HepG2 (cell line): Measurements from ENCODE around the gene LARP1. TPM values are rescaled to one million over a fixed set of nuclear protein-coding genes. Genes with fewer than 3 reads are reported as not detected.
A peak's percentile ranks its signal among the peaks of the same experiment; 100 is the strongest.

ENCODE experiments used
- ATAC-seq: fragments of 200-7000 bp; cut with Tn5 transposase; 3 replicates; pipeline ENCODE4 v1.9.1; 2020; ENCODE audit warnings: mild to moderate bottlenecking, moderate library complexity
- BruUV-seq: library from RNA; stranded (reverse); fragments of 400-500 nt; replicated peaks from 2 replicates; lab custom pipeline; 2021; lab: Mats Ljungman, UMichigan
- CTCF ChIA-PET: fragments of 300-600 bp; formaldehyde crosslinking; extraction: SDS; loops from one replicate; lab custom pipeline; 2021; ENCODE audit warnings: low total read pairs, inconsistent platforms, low intra/inter-chr PET ratio; lab: Yijun Ruan, JAX
- POLR2A ChIA-PET: fragments of 350-600 bp; sonication (Branson Sonifier 250); formaldehyde crosslinking; loops from one replicate; lab custom pipeline; 2020; ENCODE audit warnings: antibody characterized with exemption, inconsistent platforms; lab: Yijun Ruan, JAX
- DNase-seq: peaks from one replicate; pipeline ENCODE4 v3.0.0-alpha.2; 2015; ENCODE audit warnings: low spot score
- FAIRE-seq: peaks from 3 replicates; lab custom pipeline; 2011; peaks lifted over from hg19 to GRCh38; lab: Jason Lieb, UNC
- H2AFZ ChIP-seq: one replicate; pipeline ENCODE4 v1.6.1; 2011; ENCODE audit warnings: low read length, inconsistent platforms
- H3K27ac ChIP-seq: fragments of 300-600 bp; 3 replicates; pipeline ENCODE4 v1.8.0; 2011; ENCODE audit warnings: mixed run types, mild to moderate bottlenecking, mixed read lengths, low read length, inconsistent platforms; ENCODE audit not compliant: insufficient read depth; ENCODE audit errors: extremely low read length
- H3K27me3 ChIP-seq, 2 experiments: fragments of 200-600 bp in 1 of 2; 2 replicates in 1 of 2; 3 replicates in 1 of 2; pipeline versions ENCODE4 v1.6.0 to v1.8.0; 2011; ENCODE audit warnings: low read length in 2 of 2, mild to moderate bottlenecking in 2 of 2, moderate library complexity in 2 of 2, inconsistent platforms in 1 of 2; ENCODE audit not compliant: insufficient read depth in 2 of 2, control insufficient read depth in 1 of 2
- H3K36me3 ChIP-seq, 2 experiments: fragments of 200-600 bp in 1 of 2; replicated peaks in 1 of 2; 2 replicates in 1 of 2; 3 replicates in 1 of 2; pipeline versions ENCODE4 v1.5.1 to v1.8.0; 2011; ENCODE audit warnings: low read length in 2 of 2, inconsistent platforms in 1 of 2; ENCODE audit not compliant: insufficient read depth in 2 of 2, control insufficient read depth in 1 of 2
- H3K4me1 ChIP-seq: 2 replicates; pipeline ENCODE4 v1.5.1; 2012; ENCODE audit warnings: low read length, inconsistent platforms; ENCODE audit not compliant: insufficient read depth
- H3K4me2 ChIP-seq: 2 replicates; pipeline ENCODE4 v1.6.0; 2011; ENCODE audit warnings: low read depth, low read length, inconsistent platforms
- H3K4me3 ChIP-seq, 3 experiments: fragments of 200-600 bp in 1 of 3; sonication (generic), shearing (Covaris generic) in 1 of 3; replicated peaks in 1 of 3; 2 replicates each; pipeline ENCODE4 v1.5.1; 2011 to 2016; ENCODE audit warnings: low read length in 3 of 3, inconsistent platforms in 2 of 3, low read depth in 2 of 3, mild to moderate bottlenecking in 2 of 3, control low read depth in 1 of 3, mixed read lengths in 1 of 3; ENCODE audit not compliant: insufficient read depth in 1 of 3
- H3K79me2 ChIP-seq: one replicate; pipeline ENCODE4 v1.6.1; 2011; ENCODE audit warnings: low read length, inconsistent platforms; ENCODE audit not compliant: insufficient read depth
- H3K9ac ChIP-seq: 2 replicates; pipeline ENCODE4 v1.6.0; 2011; ENCODE audit warnings: mild to moderate bottlenecking, low read depth, low read length, inconsistent platforms; ENCODE audit not compliant: insufficient read depth
- H3K9me3 ChIP-seq: 2 replicates; pipeline ENCODE4 v1.5.1; 2012; ENCODE audit warnings: mild to moderate bottlenecking, low read length
- H4K20me1 ChIP-seq: 2 replicates; pipeline ENCODE4 v1.6.0; 2011; ENCODE audit warnings: inconsistent platforms, mild to moderate bottlenecking, low read length, moderate library complexity; ENCODE audit not compliant: insufficient read depth
- GFI1 ChIP-seq: sonication (generic); formaldehyde crosslinking; IDR thresholded peaks from 2 replicates; pipeline ENCODE4 v1.5.0; 2020; ENCODE audit warnings: missing genetic modification reagents, mild to moderate bottlenecking, borderline replicate concordance
- MATR3 ChIP-seq: sonication (generic); formaldehyde crosslinking; IDR thresholded peaks from 2 replicates; pipeline ENCODE4 v1.4.0; 2020; ENCODE audit warnings: missing genetic modification reagents
- TCF12 ChIP-seq, 2 experiments: fragments of 450-650 bp in 1 of 2; sonication (generic) in 1 of 2; formaldehyde crosslinking in 1 of 2; IDR thresholded peaks; 2 replicates each; pipeline versions ENCODE4 v1.6.1 to v1.8.0; 2017 to 2022; ENCODE audit warnings: antibody characterized with exemption in 1 of 2, mild to moderate bottlenecking in 1 of 2, missing genetic modification reagents in 1 of 2, moderate library complexity in 1 of 2
- ZMYM2 ChIP-seq: sonication (generic); formaldehyde crosslinking; IDR thresholded peaks from 2 replicates; pipeline ENCODE4 v1.8.0; 2022; ENCODE audit warnings: mild to moderate bottlenecking, missing genetic modification reagents
- ZNF20 ChIP-seq: sonication (generic); formaldehyde crosslinking; IDR thresholded peaks from 2 replicates; pipeline ENCODE4 v1.4.0; 2020; ENCODE audit warnings: mild to moderate bottlenecking, moderate library complexity, missing genetic modification reagents
- ZNF501 ChIP-seq: sonication (generic); formaldehyde crosslinking; IDR thresholded peaks from 2 replicates; pipeline ENCODE4 v1.5.1; 2020; ENCODE audit warnings: mild to moderate bottlenecking, moderate library complexity, missing genetic modification reagents
- ZNF598 ChIP-seq: sonication (generic); formaldehyde crosslinking; IDR thresholded peaks from 2 replicates; pipeline ENCODE4 v1.5.1; 2020; ENCODE audit warnings: mild to moderate bottlenecking, missing genetic modification reagents, borderline replicate concordance
- WGBS: methylation state at CpG from one replicate; pipeline ENCODE4 v1.1.6; 2017; ENCODE audit warnings: low lambda C conversion rate; 5-methylcytosine and 5-hydroxymethylcytosine counted together
- in situ Hi-C: cut with HindIII; loops from 2 replicates; pipeline ENCODE4 v1.10.0; 2017; ENCODE audit warnings: low pct_unique_long_range_greater_than_20kb; ENCODE audit not compliant: extremely low pct_ligation_motif_present
- intact Hi-C: fragments of 100-400 bp; cut with micrococcal nuclease; formaldehyde crosslinking; loops from one replicate; pipeline ENCODE4 v1.10.0; 2022; ENCODE audit not compliant: unreplicated experiment
- polyA plus RNA-seq, 8 experiments: library from polyadenylated mRNA; depleted of rRNA in 3 of 8; stranded (reverse) in 7 of 8; unstranded in 1 of 8; fragments of >200 nt; fragmentation: Illumina TruSeq in 4 of 8; extraction: Trizol in 4 of 8; gene quantifications; 2 replicates each; pipeline versions ENCODE4 v1.2.1 to v1.2.3, GENCODE V29; 2011 to 2016; ENCODE audit warnings: low read depth in 4 of 8, missing spikeins in 1 of 8, mixed read lengths in 1 of 8; ENCODE audit not compliant: insufficient read depth in 1 of 8
- total RNA-seq, 5 experiments: library from RNA; depleted of rRNA; stranded (reverse); fragments of >200 nt; fragmentation: Illumina TruSeq; extraction: Trizol; gene quantifications; 2 replicates each; pipeline ENCODE4 v1.2.3, GENCODE V29; 2016; ENCODE audit warnings: low read depth in 1 of 5
- TF ChIP-seq, protein P1 (sequence below): sonication (generic); formaldehyde crosslinking; IDR thresholded peaks from 2 replicates; pipeline ENCODE4 v1.4.0; 2020; ENCODE audit warnings: missing genetic modification reagents, borderline replicate concordance
- TF ChIP-seq, protein P2 (sequence below): sonication (generic); formaldehyde crosslinking; IDR thresholded peaks from 2 replicates; pipeline ENCODE4; 2020; ENCODE audit warnings: missing genetic modification reagents, mild to moderate bottlenecking, borderline replicate concordance
- TF ChIP-seq, protein P3 (sequence below): IDR thresholded peaks from 2 replicates; pipeline ENCODE4 v1.6.1; 2016; ENCODE audit warnings: low read depth

LARP1 gene
- total and polyA plus RNA-seq, 2 of the 13 experiments (the other 11 are each of a cell fraction or from before 2014, with no cell fraction given), result 45.2 to 61.4 TPM

DNA sequence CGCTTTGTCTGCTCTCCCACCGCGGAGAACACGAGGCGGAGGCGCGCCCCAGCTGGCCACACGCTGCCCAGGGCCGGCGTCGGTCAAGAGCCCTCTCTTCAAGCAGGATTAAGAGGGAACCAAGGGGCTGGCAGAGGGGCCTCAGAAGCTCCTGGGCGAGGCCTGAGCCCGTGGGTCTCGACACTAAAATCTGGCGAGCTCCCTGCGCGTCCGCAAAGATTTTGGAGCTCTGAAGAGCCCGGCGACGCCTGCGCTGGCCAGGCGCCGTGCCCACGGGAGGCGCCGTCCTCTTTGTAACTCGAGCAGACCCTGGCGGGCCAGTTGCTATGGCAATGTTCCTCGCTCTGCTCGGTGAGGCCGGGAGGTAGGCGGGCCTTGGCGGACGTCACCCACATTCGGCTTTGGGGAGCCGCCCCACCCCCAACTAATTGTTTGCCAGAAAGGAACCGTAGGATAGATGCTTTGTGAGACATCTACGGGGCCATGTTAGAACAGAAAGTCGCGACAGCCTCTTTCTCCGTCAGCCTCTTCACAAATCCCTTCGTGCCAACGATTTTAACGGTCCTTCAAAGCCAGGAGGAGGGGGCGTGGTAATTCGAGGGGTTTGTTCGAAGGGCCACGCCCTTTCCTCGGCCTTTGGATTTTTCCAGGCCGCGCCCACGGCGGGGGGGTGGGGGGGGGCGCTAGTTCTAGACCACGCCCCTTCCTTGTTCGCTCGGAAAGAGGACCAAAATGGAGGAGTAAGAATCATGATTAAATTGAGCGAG lies 102.5 kb downstream of the LARP1 start:
- H2AFZ ChIP-seq, result no peak overlapping the region
- H3K36me3 ChIP-seq, result peaks cover 0 to 4% of the 10 kb centered on the region in 2 experiments; a peak in 1 of 5 replicates
- in situ Hi-C loops (no loop called here), intact Hi-C loops (loop anchor here (1.0 to 5.0 kb wide), 4 partner anchors 40 to 205 kb away; partner anchors contain the start of gene LARP1)
- peaks cover 40% of the 10 kb centered on the region for H3K79me2 ChIP-seq
- DNase-seq (peak; percentile 93), FAIRE-seq (peak; percentile 32), ATAC-seq (peak; percentile 89)
- peaks cover 0 to 4% of the 10 kb centered on the region in 2 experiments; a peak in 1 of 5 replicates for H3K27me3 ChIP-seq
- BruUV-seq, result TSS peak; percentile 88
- H3K27ac ChIP-seq, result peak overlapping the region; percentile 99
- WGBS, result 2% methylated on average over 17 of the region's 59 CpGs
- CTCF ChIA-PET, result no interaction called here
- H3K9me3 ChIP-seq, result no peaks in the 10 kb centered on the region
- H3K4me1 ChIP-seq, result peaks cover 34% of the 10 kb centered on the region
- POLR2A ChIA-PET, result interaction anchor here (0.9 to 2.9 kb wide), 15 partner anchors 8 to 819 kb away, joined by 3 to 35 read pairs (median 8); partner anchors contain the start of genes FAM114A2, FAXDC2, GEMIN5 and MFAP3
- peaks cover 21% of the 10 kb centered on the region for H4K20me1 ChIP-seq
- H3K9ac ChIP-seq, result peak overlapping the region; percentile 87
- H3K4me3 ChIP-seq, result peak overlapping the region; percentile 78 to 93 (median 85)
- peak overlapping the region; percentile 95 for H3K4me2 ChIP-seq
- peak; percentile 94 for TF ChIP-seq ZNF598 (CRISPR knock-in tag)
- TF ChIP-seq, protein P1, sequence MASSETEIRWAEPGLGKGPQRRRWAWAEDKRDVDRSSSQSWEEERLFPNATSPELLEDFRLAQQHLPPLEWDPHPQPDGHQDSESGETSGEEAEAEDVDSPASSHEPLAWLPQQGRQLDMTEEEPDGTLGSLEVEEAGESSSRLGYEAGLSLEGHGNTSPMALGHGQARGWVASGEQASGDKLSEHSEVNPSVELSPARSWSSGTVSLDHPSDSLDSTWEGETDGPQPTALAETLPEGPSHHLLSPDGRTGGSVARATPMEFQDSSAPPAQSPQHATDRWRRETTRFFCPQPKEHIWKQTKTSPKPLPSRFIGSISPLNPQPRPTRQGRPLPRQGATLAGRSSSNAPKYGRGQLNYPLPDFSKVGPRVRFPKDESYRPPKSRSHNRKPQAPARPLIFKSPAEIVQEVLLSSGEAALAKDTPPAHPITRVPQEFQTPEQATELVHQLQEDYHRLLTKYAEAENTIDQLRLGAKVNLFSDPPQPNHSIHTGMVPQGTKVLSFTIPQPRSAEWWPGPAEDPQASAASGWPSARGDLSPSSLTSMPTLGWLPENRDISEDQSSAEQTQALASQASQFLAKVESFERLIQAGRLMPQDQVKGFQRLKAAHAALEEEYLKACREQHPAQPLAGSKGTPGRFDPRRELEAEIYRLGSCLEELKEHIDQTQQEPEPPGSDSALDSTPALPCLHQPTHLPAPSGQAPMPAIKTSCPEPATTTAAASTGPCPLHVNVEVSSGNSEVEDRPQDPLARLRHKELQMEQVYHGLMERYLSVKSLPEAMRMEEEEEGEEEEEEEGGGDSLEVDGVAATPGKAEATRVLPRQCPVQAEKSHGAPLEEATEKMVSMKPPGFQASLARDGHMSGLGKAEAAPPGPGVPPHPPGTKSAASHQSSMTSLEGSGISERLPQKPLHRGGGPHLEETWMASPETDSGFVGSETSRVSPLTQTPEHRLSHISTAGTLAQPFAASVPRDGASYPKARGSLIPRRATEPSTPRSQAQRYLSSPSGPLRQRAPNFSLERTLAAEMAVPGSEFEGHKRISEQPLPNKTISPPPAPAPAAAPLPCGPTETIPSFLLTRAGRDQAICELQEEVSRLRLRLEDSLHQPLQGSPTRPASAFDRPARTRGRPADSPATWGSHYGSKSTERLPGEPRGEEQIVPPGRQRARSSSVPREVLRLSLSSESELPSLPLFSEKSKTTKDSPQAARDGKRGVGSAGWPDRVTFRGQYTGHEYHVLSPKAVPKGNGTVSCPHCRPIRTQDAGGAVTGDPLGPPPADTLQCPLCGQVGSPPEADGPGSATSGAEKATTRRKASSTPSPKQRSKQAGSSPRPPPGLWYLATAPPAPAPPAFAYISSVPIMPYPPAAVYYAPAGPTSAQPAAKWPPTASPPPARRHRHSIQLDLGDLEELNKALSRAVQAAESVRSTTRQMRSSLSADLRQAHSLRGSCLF (CRISPR knock-in tag), result no peak; the same call in 1 of the 2 replicates
- TF ChIP-seq ZMYM2 (CRISPR knock-in tag), result 0 out of 2 replicates have a peak, but pooled peaks have one; percentile 22
- peak; percentile 56; the same call in 1 of the 2 replicates for TF ChIP-seq ZNF501
- no peak for TF ChIP-seq MATR3 (CRISPR knock-in tag)
- TF ChIP-seq GFI1 (CRISPR knock-in tag), result peak; percentile 83
- TF ChIP-seq, protein P2, sequence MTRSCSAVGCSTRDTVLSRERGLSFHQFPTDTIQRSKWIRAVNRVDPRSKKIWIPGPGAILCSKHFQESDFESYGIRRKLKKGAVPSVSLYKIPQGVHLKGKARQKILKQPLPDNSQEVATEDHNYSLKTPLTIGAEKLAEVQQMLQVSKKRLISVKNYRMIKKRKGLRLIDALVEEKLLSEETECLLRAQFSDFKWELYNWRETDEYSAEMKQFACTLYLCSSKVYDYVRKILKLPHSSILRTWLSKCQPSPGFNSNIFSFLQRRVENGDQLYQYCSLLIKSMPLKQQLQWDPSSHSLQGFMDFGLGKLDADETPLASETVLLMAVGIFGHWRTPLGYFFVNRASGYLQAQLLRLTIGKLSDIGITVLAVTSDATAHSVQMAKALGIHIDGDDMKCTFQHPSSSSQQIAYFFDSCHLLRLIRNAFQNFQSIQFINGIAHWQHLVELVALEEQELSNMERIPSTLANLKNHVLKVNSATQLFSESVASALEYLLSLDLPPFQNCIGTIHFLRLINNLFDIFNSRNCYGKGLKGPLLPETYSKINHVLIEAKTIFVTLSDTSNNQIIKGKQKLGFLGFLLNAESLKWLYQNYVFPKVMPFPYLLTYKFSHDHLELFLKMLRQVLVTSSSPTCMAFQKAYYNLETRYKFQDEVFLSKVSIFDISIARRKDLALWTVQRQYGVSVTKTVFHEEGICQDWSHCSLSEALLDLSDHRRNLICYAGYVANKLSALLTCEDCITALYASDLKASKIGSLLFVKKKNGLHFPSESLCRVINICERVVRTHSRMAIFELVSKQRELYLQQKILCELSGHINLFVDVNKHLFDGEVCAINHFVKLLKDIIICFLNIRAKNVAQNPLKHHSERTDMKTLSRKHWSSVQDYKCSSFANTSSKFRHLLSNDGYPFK (CRISPR knock-in tag), result no peak
- TF ChIP-seq TCF12 (IDR thresholded peaks at IDR 0.05), result no peak
- TF ChIP-seq TCF12 (CRISPR knock-in tag; IDR thresholded peaks at IDR 0.05), result peak; percentile 87
- TF ChIP-seq ZNF20 (CRISPR knock-in tag), result no peak
- TF ChIP-seq, protein P3, sequence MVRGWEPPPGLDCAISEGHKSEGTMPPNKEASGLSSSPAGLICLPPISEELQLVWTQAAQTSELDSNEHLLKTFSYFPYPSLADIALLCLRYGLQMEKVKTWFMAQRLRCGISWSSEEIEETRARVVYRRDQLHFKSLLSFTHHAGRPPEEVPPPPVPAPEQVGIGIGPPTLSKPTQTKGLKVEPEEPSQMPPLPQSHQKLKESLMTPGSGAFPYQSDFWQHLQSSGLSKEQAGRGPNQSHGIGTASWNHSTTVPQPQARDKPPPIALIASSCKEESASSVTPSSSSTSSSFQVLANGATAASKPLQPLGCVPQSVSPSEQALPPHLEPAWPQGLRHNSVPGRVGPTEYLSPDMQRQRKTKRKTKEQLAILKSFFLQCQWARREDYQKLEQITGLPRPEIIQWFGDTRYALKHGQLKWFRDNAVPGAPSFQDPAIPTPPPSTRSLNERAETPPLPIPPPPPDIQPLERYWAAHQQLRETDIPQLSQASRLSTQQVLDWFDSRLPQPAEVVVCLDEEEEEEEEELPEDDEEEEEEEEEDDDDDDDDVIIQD (CRISPR knock-in tag), result no peak
